Vagina (tissue), 2 donors: ENCODE data around the gene AKAP13. TPM values are rescaled to one million over a fixed set of nuclear protein-coding genes. Genes with fewer than 3 reads are reported as not detected.

Experiments used
- DNase-seq, 2 donors: peaks; one replicate each; pipeline ENCODE4 v3.0.0-alpha.2; 2017; ENCODE audit errors: extremely low spot score in 2 of 2
- H3K27ac ChIP-seq: fragments of 200-600 bp; sonication (generic); one replicate; pipeline ENCODE4 v1.5.1; 2019
- H3K27me3 ChIP-seq: fragments of 200-600 bp; sonication (generic); one replicate; pipeline ENCODE4 v1.5.1; 2019
- H3K36me3 ChIP-seq, 2 donors: fragments of 200-600 bp; sonication (generic); one replicate each; pipeline ENCODE4 v1.5.1; 2017 to 2019
- H3K4me1 ChIP-seq: fragments of 200-600 bp; sonication (generic); one replicate; pipeline ENCODE4 v1.5.1; 2019
- H3K4me3 ChIP-seq, 2 donors: fragments of 200-600 bp; sonication (generic); 1 replicate in 1 of 2; 2 replicates in 1 of 2; pipeline ENCODE4 v1.5.1; 2016 to 2019
- H3K9me3 ChIP-seq: fragments of 200-600 bp; sonication (generic); one replicate; pipeline ENCODE4 v1.5.1; 2019
- POLR2A ChIP-seq, 2 donors: fragments of 450-650 bp; IDR thresholded peaks; one replicate each; pipeline ENCODE4 v1.6.1; 2017; ENCODE audit warnings: antibody characterized with exemption in 2 of 2, mild to moderate bottlenecking in 2 of 2, moderate library complexity in 2 of 2
- POLR2AphosphoS5 ChIP-seq, 2 donors: sonication (generic); formaldehyde crosslinking; IDR thresholded peaks; one replicate each; pipeline ENCODE4 v1.9.0; 2017; ENCODE audit warnings: antibody characterized with exemption in 2 of 2, mild to moderate bottlenecking in 2 of 2, low read depth in 1 of 2; ENCODE audit not compliant: insufficient read depth in 1 of 2
- intact Hi-C: fragments of 100-400 bp; cut with DNase I; formaldehyde crosslinking; loops from one replicate; pipeline ENCODE4 v1.15.1; 2023
- total RNA-seq: library from RNA; depleted of rRNA; stranded (reverse); fragments of >200 nt; gene quantifications from one replicate; pipeline ENCODE4 v1.2.3, GENCODE V29; 2016
- TF ChIP-seq, protein P1 (sequence below), 3 experiments: fragments of 450-650 bp in 2 of 3; fragments of 200-600 bp in 1 of 3; sonication (generic) in 1 of 3; IDR thresholded peaks; one replicate each; pipeline ENCODE4 v1.5.1; 2017 to 2019; ENCODE audit warnings: antibody characterized with exemption in 3 of 3, mild to moderate bottlenecking in 2 of 3, moderate library complexity in 2 of 3

The AKAP13 gene
- total RNA-seq, 1 donor from 2014 or later, result 177 TPM

DNA sequence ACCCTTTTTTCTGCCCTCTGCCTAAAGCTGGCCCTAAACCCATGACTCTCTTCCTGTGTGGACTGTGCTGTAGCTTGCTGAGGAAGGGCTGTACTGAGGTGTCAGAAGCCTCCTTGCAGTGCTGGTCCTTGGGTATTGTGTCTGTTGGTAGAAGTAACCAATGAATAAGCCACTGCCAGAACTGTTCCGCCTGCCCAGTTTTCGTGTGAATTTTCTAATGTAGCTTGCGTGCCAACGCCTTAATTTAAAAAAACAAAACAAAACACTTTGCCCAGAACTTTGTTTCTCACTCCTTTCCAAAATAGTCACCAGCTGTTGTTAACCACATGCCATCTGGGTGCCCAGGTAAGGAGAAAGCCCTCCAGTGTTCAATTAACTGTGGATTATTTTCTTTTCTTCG is 312.5 kb downstream of the AKAP13 start:
- H3K4me3 ChIP-seq, result no peak overlapping the region
- TF ChIP-seq POLR2AphosphoS5 (IDR thresholded peaks at IDR 0.05; ENCODE audit: insufficient read depth in 1 of 2, low read depth in 1 of 2) (no peak), POLR2A (IDR thresholded peaks at IDR 0.05) (no peak)
- TF ChIP-seq, protein P1, sequence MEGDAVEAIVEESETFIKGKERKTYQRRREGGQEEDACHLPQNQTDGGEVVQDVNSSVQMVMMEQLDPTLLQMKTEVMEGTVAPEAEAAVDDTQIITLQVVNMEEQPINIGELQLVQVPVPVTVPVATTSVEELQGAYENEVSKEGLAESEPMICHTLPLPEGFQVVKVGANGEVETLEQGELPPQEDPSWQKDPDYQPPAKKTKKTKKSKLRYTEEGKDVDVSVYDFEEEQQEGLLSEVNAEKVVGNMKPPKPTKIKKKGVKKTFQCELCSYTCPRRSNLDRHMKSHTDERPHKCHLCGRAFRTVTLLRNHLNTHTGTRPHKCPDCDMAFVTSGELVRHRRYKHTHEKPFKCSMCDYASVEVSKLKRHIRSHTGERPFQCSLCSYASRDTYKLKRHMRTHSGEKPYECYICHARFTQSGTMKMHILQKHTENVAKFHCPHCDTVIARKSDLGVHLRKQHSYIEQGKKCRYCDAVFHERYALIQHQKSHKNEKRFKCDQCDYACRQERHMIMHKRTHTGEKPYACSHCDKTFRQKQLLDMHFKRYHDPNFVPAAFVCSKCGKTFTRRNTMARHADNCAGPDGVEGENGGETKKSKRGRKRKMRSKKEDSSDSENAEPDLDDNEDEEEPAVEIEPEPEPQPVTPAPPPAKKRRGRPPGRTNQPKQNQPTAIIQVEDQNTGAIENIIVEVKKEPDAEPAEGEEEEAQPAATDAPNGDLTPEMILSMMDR (IDR thresholded peaks at IDR 0.05), result no peak
- DNase-seq, result no peak
- H3K27ac ChIP-seq, result no peak overlapping the region
- H3K27me3 ChIP-seq, result no peaks in the 10 kb centered on the region
- intact Hi-C loops, result no loop called here
- H3K4me1 ChIP-seq, result peaks cover 38% of the 10 kb centered on the region
- H3K9me3 ChIP-seq, result no peaks in the 10 kb centered on the region
- H3K36me3 ChIP-seq, result peaks cover 0 to 56% of the 10 kb centered on the region in 2 donors

GRCh38 chr15:85693277-85693676 is 312.9 kb downstream of the AKAP13 start:
- Histone ChIP-seq H3K4me1 (peaks cover 38% of the 10 kb centered on the region), H3K36me3 (peaks cover 0 to 52% of the 10 kb centered on the region in 2 donors), H3K27me3 (no peaks in the 10 kb centered on the region), H3K4me3 (no peak overlapping the region), H3K27ac (no peak overlapping the region), H3K9me3 (no peaks in the 10 kb centered on the region)
- no peak for DNase-seq
- TF ChIP-seq POLR2A (IDR thresholded peaks at IDR 0.05) (no peak), POLR2AphosphoS5 (IDR thresholded peaks at IDR 0.05; ENCODE audit: insufficient read depth in 1 of 2, low read depth in 1 of 2) (no peak)
- TF ChIP-seq, protein P1 (IDR thresholded peaks at IDR 0.05), result no peak
- intact Hi-C loops, result no loop called here

GRCh38 chr15:85694091-85694490 is 313.7 kb downstream of the AKAP13 start:
- peaks cover 32% of the 10 kb centered on the region for H3K4me1 ChIP-seq
- H3K4me3 ChIP-seq, result no peak overlapping the region
- H3K27me3 ChIP-seq, result no peaks in the 10 kb centered on the region
- TF ChIP-seq POLR2AphosphoS5 (IDR thresholded peaks at IDR 0.05; ENCODE audit: insufficient read depth in 1 of 2, low read depth in 1 of 2) (no peak), POLR2A (IDR thresholded peaks at IDR 0.05) (no peak)
- TF ChIP-seq, protein P1 (IDR thresholded peaks at IDR 0.05), result no peak
- intact Hi-C loops, result no loop called here
- no peaks in the 10 kb centered on the region for H3K9me3 ChIP-seq
- H3K27ac ChIP-seq, result no peak overlapping the region
- peaks cover 0 to 48% of the 10 kb centered on the region in 2 donors for H3K36me3 ChIP-seq
- no peak for DNase-seq

DNA sequence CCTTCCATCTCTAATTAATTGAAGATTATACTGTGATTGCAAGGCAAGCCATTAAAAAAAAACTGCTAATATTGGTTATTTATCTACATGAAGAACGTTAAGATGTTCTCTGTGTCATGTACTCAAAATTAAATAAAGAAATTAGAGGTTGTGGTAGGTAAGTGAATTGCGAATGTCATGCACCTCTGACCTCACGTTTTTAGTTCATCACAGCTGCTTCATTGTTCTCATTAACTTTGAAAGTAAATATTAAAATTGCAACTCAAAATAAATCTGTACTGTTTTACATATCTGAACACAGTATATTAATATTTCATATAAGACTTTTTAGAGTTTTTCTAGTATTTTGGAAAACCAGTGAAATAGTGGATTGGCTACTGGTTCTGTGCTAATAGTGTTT is 320.4 kb downstream of the AKAP13 start:
- Histone ChIP-seq H3K27me3 (no peaks in the 10 kb centered on the region), H3K4me1 (peaks cover 48% of the 10 kb centered on the region), H3K9me3 (no peaks in the 10 kb centered on the region), H3K27ac (no peak overlapping the region), H3K4me3 (no peak overlapping the region), H3K36me3 (peaks cover 0 to 8% of the 10 kb centered on the region in 2 donors)
- TF ChIP-seq, protein P1 (IDR thresholded peaks at IDR 0.05), result no peak
- TF ChIP-seq POLR2AphosphoS5 (IDR thresholded peaks at IDR 0.05; ENCODE audit: insufficient read depth in 1 of 2, low read depth in 1 of 2), result no peak
- TF ChIP-seq POLR2A (IDR thresholded peaks at IDR 0.05), result no peak
- intact Hi-C loops, result no loop called here
- DNase-seq, result no peak

- Histone ChIP-seq H3K4me3 (no peak overlapping the region), H3K9me3 (no peaks in the 10 kb centered on the region), H3K27me3 (no peaks in the 10 kb centered on the region), H3K4me1 (peaks cover 64% of the 10 kb centered on the region), H3K36me3 (no peaks in the 10 kb centered on the region), H3K27ac (peak overlapping the region; percentile 83)
- intact Hi-C loops, result no loop called here
- DNase-seq, result no peak
- TF ChIP-seq POLR2A (IDR thresholded peaks at IDR 0.05), result no peak
- TF ChIP-seq, protein P1 (IDR thresholded peaks at IDR 0.05), result no peak
- TF ChIP-seq POLR2AphosphoS5 (IDR thresholded peaks at IDR 0.05; ENCODE audit: insufficient read depth in 1 of 2, low read depth in 1 of 2), result no peak
These were observed 322.1 kb downstream of the AKAP13 start for GRCh38 chr15:85702321-85703101.
